Gastrocnemius medialis (tissue), 4 donors: Measurements from ENCODE around the gene PLCB1. TPM values are rescaled to one million over a fixed set of nuclear protein-coding genes. Genes with fewer than 3 reads are reported as not detected.

Experiments used
- ATAC-seq, 2 donors: fragments of 150-250 bp; one replicate each; pipeline ENCODE4 v1.9.1; 2016
- DNase-seq, 2 donors: peaks; one replicate each; pipeline ENCODE4 v3.0.0-alpha.2; 2019
- H3K27ac ChIP-seq, 4 donors: fragments of 200-600 bp; sonication (generic); 1 replicate in 1 of 4; 2 replicates in 3 of 4; pipeline ENCODE4 v1.5.1; 2016 to 2018; ENCODE audit warnings: mild to moderate bottlenecking in 2 of 4, moderate library complexity in 1 of 4
- H3K27me3 ChIP-seq, 3 donors: fragments of 200-600 bp; sonication (generic) in 2 of 3; 1 replicate in 1 of 3; 2 replicates in 2 of 3; pipeline versions ENCODE4 v1.5.1 to v1.6.0; 2016 to 2019; ENCODE audit warnings: mild to moderate bottlenecking in 1 of 3, moderate library complexity in 1 of 3
- H3K36me3 ChIP-seq, 2 donors: fragments of 200-600 bp; sonication (generic) in 1 of 2; one replicate each; pipeline ENCODE4 v1.5.1; 2017 to 2018
- H3K4me1 ChIP-seq, 2 donors: fragments of 200-600 bp; sonication (generic) in 1 of 2; one replicate each; pipeline ENCODE4 v1.5.1; 2016 to 2017; ENCODE audit warnings: mild to moderate bottlenecking in 2 of 2
- H3K4me3 ChIP-seq, 4 donors: fragments of 200-600 bp; sonication (generic) in 3 of 4; 1 replicate in 1 of 4; 2 replicates in 3 of 4; pipeline ENCODE4 v1.5.1; 2016 to 2019; ENCODE audit warnings: mild to moderate bottlenecking in 2 of 4
- H3K9me3 ChIP-seq, 3 donors: fragments of 200-600 bp; sonication (generic) in 2 of 3; 1 replicate in 1 of 3; 2 replicates in 2 of 3; pipeline ENCODE4 v1.5.1; 2016 to 2019
- CTCF ChIP-seq, 5 experiments: fragments of 450-650 bp in 3 of 5; fragments of 200-600 bp in 2 of 5; sonication (generic) in 2 of 5; IDR thresholded peaks in 4 of 5; conservative IDR thresholded peaks in 1 of 5; 1 replicate in 4 of 5; 2 replicates in 1 of 5; pipeline ENCODE4 v1.5.1; 2016 to 2019; ENCODE audit warnings: antibody characterized with exemption in 5 of 5, mild to moderate bottlenecking in 3 of 5, moderate library complexity in 3 of 5
- POLR2A ChIP-seq, 2 donors: fragments of 450-650 bp; IDR thresholded peaks; one replicate each; pipeline ENCODE4 v1.6.1; 2017; ENCODE audit warnings: antibody characterized with exemption in 2 of 2, mild to moderate bottlenecking in 2 of 2, moderate library complexity in 2 of 2
- in situ Hi-C, 4 donors: fragments of 200-750 bp; cut with MboI; loops; one replicate each; pipeline versions ENCODE4 v1.15.0 to v1.8.0; 2017; ENCODE audit warnings: low sequenced_read_pairs in 4 of 4
- intact Hi-C: fragments of 100-400 bp; cut with DNase I; formaldehyde crosslinking; loops from one replicate; pipeline ENCODE4 v1.15.1; 2023; ENCODE audit warnings: low total_unique reads
- total RNA-seq, 4 donors: library from RNA; depleted of rRNA; stranded (reverse); fragments of >200 nt; gene quantifications; one replicate each; pipeline versions ENCODE4 v1.1.0 to v1.2.3, GENCODE V29; 2016

Gene PLCB1
- total RNA-seq, 4 donors from 2014 or later = 4.1 to 10.0 (median 7.6) TPM

GRCh38 chr20:8260837-8261251 lies 128.8 kb downstream of the PLCB1 start:
- Histone ChIP-seq H3K4me1 (no peaks in the 10 kb centered on the region), H3K4me3 (no peak overlapping the region), H3K27ac (no peak overlapping the region), H3K36me3 (no peaks in the 10 kb centered on the region), H3K9me3 (no peaks in the 10 kb centered on the region), H3K27me3 (no peaks in the 10 kb centered on the region)
- TF ChIP-seq CTCF (IDR thresholded peaks at IDR 0.05 in 4 of 5, conservative IDR thresholded peaks at IDR 0.05 in 1 of 5) = no peak
- TF ChIP-seq POLR2A (IDR thresholded peaks at IDR 0.05) = no peak
- intact Hi-C loops (no loop called here), in situ Hi-C loops (no loop called here)
- peak in 1 of 2 donors; percentile 13 for DNase-seq
- ATAC-seq = no peak

- in situ Hi-C loops = no loop called here
- Histone ChIP-seq H3K4me3 (no peak overlapping the region), H3K4me1 (no peaks in the 10 kb centered on the region), H3K9me3 (no peaks in the 10 kb centered on the region), H3K36me3 (no peaks in the 10 kb centered on the region), H3K27me3 (no peaks in the 10 kb centered on the region), H3K27ac (no peak overlapping the region)
- intact Hi-C loops = no loop called here
- no peak for TF ChIP-seq CTCF (IDR thresholded peaks at IDR 0.05 in 4 of 5, conservative IDR thresholded peaks at IDR 0.05 in 1 of 5)
- no peak for TF ChIP-seq POLR2A (IDR thresholded peaks at IDR 0.05)
- DNase-seq (no peak), ATAC-seq (no peak)
Observed at GRCh38 chr20:8262721-8263120, 130.7 kb downstream of the PLCB1 start.

- Histone ChIP-seq H3K4me1 (no peaks in the 10 kb centered on the region), H3K27ac (no peak overlapping the region), H3K27me3 (no peaks in the 10 kb centered on the region), H3K4me3 (no peak overlapping the region), H3K9me3 (no peaks in the 10 kb centered on the region), H3K36me3 (no peaks in the 10 kb centered on the region)
- no peak for DNase-seq
- intact Hi-C loops (no loop called here), in situ Hi-C loops (no loop called here)
- no peak for ATAC-seq
- TF ChIP-seq CTCF (IDR thresholded peaks at IDR 0.05 in 4 of 5, conservative IDR thresholded peaks at IDR 0.05 in 1 of 5) = no peak
- no peak for TF ChIP-seq POLR2A (IDR thresholded peaks at IDR 0.05)
Observed at GRCh38 chr20:8265588-8265987, 133.5 kb downstream of the PLCB1 start.

- H3K9me3 ChIP-seq = no peaks in the 10 kb centered on the region
- no peak for ATAC-seq
- intact Hi-C loops = no loop called here
Observed at GRCh38 chr20:8267009-8267408, 134.9 kb downstream of the PLCB1 start.

More at GRCh38 chr20:8267009-8267408, 134.9 kb downstream of the PLCB1 start:
- Histone ChIP-seq H3K27ac (no peak overlapping the region), H3K4me1 (peaks cover 0 to 2% of the 10 kb centered on the region in 2 donors), H3K27me3 (no peaks in the 10 kb centered on the region), H3K36me3 (no peaks in the 10 kb centered on the region), H3K4me3 (no peak overlapping the region)
- in situ Hi-C loops = no loop called here
- DNase-seq = no peak
- TF ChIP-seq POLR2A (IDR thresholded peaks at IDR 0.05) (no peak), CTCF (IDR thresholded peaks at IDR 0.05 in 4 of 5, conservative IDR thresholded peaks at IDR 0.05 in 1 of 5) (no peak)
